ENCODE data around the gene MSX1.

The MSX1 gene

GRCh38 chr4:4859799-4860599 lies 534 bp downstream of the MSX1 start:
- Histone ChIP-seq H3K27ac (no peak overlapping the region), H3K9me3 (no peaks in the 10 kb centered on the region), H3K27me3 (peaks cover 100% of the 10 kb centered on the region), H3K36me3 (no peaks in the 10 kb centered on the region), H3K4me3 (ENCODE audit: low read depth in 1 of 2, low read length in 1 of 2) (peak overlapping the region; percentile 30 to 41), H3K4me1 (ENCODE audit: control insufficient read depth in 1 of 2, insufficient read depth in 1 of 2, low read depth in 1 of 2, low read length in 1 of 2) (peaks cover 15 to 20% of the 10 kb centered on the region in 2 experiments)
- no peak for TF ChIP-seq CTCF (IDR thresholded peaks at IDR 0.05)

GRCh38 chr4:4860600-4861389 lies 1.3 kb downstream of the MSX1 start:
- peak overlapping the region; percentile 30 to 41 for H3K4me3 ChIP-seq (ENCODE audit: low read depth in 1 of 2, low read length in 1 of 2)
- peaks cover 100% of the 10 kb centered on the region for H3K27me3 ChIP-seq

GRCh38 chr4:4861390-4862018 lies 2.0 kb downstream of the MSX1 start:
- Histone ChIP-seq H3K4me1 (ENCODE audit: control insufficient read depth in 1 of 2, insufficient read depth in 1 of 2, low read depth in 1 of 2, low read length in 1 of 2) (peaks cover 15 to 20% of the 10 kb centered on the region in 2 experiments), H3K27me3 (peaks cover 100% of the 10 kb centered on the region), H3K36me3 (no peaks in the 10 kb centered on the region), H3K27ac (no peak overlapping the region), H3K9me3 (no peaks in the 10 kb centered on the region), H3K4me3 (ENCODE audit: low read depth in 1 of 2, low read length in 1 of 2) (peak overlapping the region; percentile 30 to 41)
- TF ChIP-seq CTCF (IDR thresholded peaks at IDR 0.05), result no peak

More at GRCh38 chr4:4860600-4861389, 1.3 kb downstream of the MSX1 start:
- no peaks in the 10 kb centered on the region for H3K36me3 ChIP-seq
- TF ChIP-seq CTCF (IDR thresholded peaks at IDR 0.05), result no peak
- H3K27ac ChIP-seq, result no peak overlapping the region
- H3K4me1 ChIP-seq (ENCODE audit: control insufficient read depth in 1 of 2, insufficient read depth in 1 of 2, low read depth in 1 of 2, low read length in 1 of 2), result peaks cover 15 to 20% of the 10 kb centered on the region in 2 experiments
- no peaks in the 10 kb centered on the region for H3K9me3 ChIP-seq

GRCh38 chr4:4862071-4862551 lies 2.6 kb downstream of the MSX1 start:
- Histone ChIP-seq H3K4me1 (ENCODE audit: control insufficient read depth in 1 of 2, insufficient read depth in 1 of 2, low read depth in 1 of 2, low read length in 1 of 2) (peaks cover 15 to 20% of the 10 kb centered on the region in 2 experiments), H3K27me3 (peaks cover 100% of the 10 kb centered on the region), H3K4me3 (ENCODE audit: low read depth in 1 of 2, low read length in 1 of 2) (no peak overlapping the region), H3K27ac (no peak overlapping the region), H3K36me3 (no peaks in the 10 kb centered on the region), H3K9me3 (no peaks in the 10 kb centered on the region)
- TF ChIP-seq CTCF (IDR thresholded peaks at IDR 0.05), result no peak

- H3K4me1 ChIP-seq (ENCODE audit: control insufficient read depth in 1 of 2, insufficient read depth in 1 of 2, low read depth in 1 of 2, low read length in 1 of 2), result peaks cover 15 to 20% of the 10 kb centered on the region in 2 experiments
- H3K36me3 ChIP-seq, result no peaks in the 10 kb centered on the region
- TF ChIP-seq CTCF (IDR thresholded peaks at IDR 0.05), result no peak
- H3K4me3 ChIP-seq (ENCODE audit: low read depth in 1 of 2, low read length in 1 of 2), result no peak overlapping the region
- peaks cover 100% of the 10 kb centered on the region for H3K27me3 ChIP-seq
- no peak overlapping the region for H3K27ac ChIP-seq
- H3K9me3 ChIP-seq, result no peaks in the 10 kb centered on the region
These were observed 3.4 kb downstream of the MSX1 start for GRCh38 chr4:4862665-4863482.

All from neutrophil (primary cell).